ENCODE data around the gene TELO2.

The TELO2 gene

GRCh38 chr16:1533443-1533951 lies 40.3 kb downstream of the TELO2 start, which contains the start of gene TMEM204:
Gene TMEM204 (plus strand): TSS chr16:1533666. CDS start chr16:1534276, 610 bp downstream.
- H3K9me3 ChIP-seq (ENCODE audit: control insufficient read depth, insufficient read depth, low read length): no peaks in the 10 kb centered on the region
- TF ChIP-seq CTCF (IDR thresholded peaks at IDR 0.05; ENCODE audit: low read depth, low read length, poor library complexity, severe bottlenecking) (no peak), EZH2phosphoT487 (IDR thresholded peaks at IDR 0.05; ENCODE audit: borderline replicate concordance, low read length) (no peak)
- no peaks in the 10 kb centered on the region for H4K20me1 ChIP-seq (ENCODE audit: control insufficient read depth, insufficient read depth, low read depth, low read length)
- no peaks in the 10 kb centered on the region for H3K79me2 ChIP-seq (ENCODE audit: control insufficient read depth, low read length)
- no peaks in the 10 kb centered on the region for H3K27me3 ChIP-seq (ENCODE audit: control insufficient read depth, low read length)
- H3K4me2 ChIP-seq (ENCODE audit: low read length): no peak within 1 kb of the TSS
- H3F3A ChIP-seq (ENCODE audit: control insufficient read depth, insufficient read depth): no peaks in the 10 kb centered on the region
- no peaks in the 10 kb centered on the region for H3K9me2 ChIP-seq (replicated peaks; ENCODE audit: control insufficient read depth, low read length)
- H3K27ac ChIP-seq (ENCODE audit: low read depth, low read length): no peak within 1 kb of the TSS
- no peak within 1 kb of the TSS for H3K4me3 ChIP-seq (ENCODE audit: low read length)
- no peaks in the 10 kb centered on the region for H3K36me3 ChIP-seq (ENCODE audit: control insufficient read depth, low read length)
- peaks cover 4% of the 10 kb centered on the region; the same call in 1 of the 2 replicates for H3K4me1 ChIP-seq (ENCODE audit: control insufficient read depth, low read length)

- TF ChIP-seq EZH2phosphoT487 (IDR thresholded peaks at IDR 0.05; ENCODE audit: borderline replicate concordance, low read length) (no peak), CTCF (IDR thresholded peaks at IDR 0.05; ENCODE audit: low read depth, low read length, poor library complexity, severe bottlenecking) (no peak)
- Histone ChIP-seq H3K9me2 (replicated peaks; ENCODE audit: control insufficient read depth, low read length) (no peaks in the 10 kb centered on the region), H3K36me3 (ENCODE audit: control insufficient read depth, low read length) (no peaks in the 10 kb centered on the region), H3F3A (ENCODE audit: control insufficient read depth, insufficient read depth) (no peaks in the 10 kb centered on the region), H3K4me1 (ENCODE audit: control insufficient read depth, low read length) (peaks cover 4% of the 10 kb centered on the region; the same call in 1 of the 2 replicates), H4K20me1 (ENCODE audit: control insufficient read depth, insufficient read depth, low read depth, low read length) (no peaks in the 10 kb centered on the region), H3K4me2 (ENCODE audit: low read length) (no peak overlapping the region), H3K4me3 (ENCODE audit: low read length) (no peak overlapping the region), H3K27ac (ENCODE audit: low read depth, low read length) (no peak overlapping the region), H3K27me3 (ENCODE audit: control insufficient read depth, low read length) (no peaks in the 10 kb centered on the region), H3K9me3 (ENCODE audit: control insufficient read depth, insufficient read depth, low read length) (no peaks in the 10 kb centered on the region), H3K79me2 (ENCODE audit: control insufficient read depth, low read length) (no peaks in the 10 kb centered on the region)
These were observed 41.2 kb downstream of the TELO2 start for GRCh38 chr16:1534021-1535020.

- Histone ChIP-seq H3K9me2 (replicated peaks; ENCODE audit: control insufficient read depth, low read length) (no peaks in the 10 kb centered on the region), H3F3A (ENCODE audit: control insufficient read depth, insufficient read depth) (no peaks in the 10 kb centered on the region), H3K4me2 (ENCODE audit: low read length) (no peak overlapping the region), H3K79me2 (ENCODE audit: control insufficient read depth, low read length) (no peaks in the 10 kb centered on the region), H3K4me3 (ENCODE audit: low read length) (no peak overlapping the region), H3K36me3 (ENCODE audit: control insufficient read depth, low read length) (no peaks in the 10 kb centered on the region), H3K4me1 (ENCODE audit: control insufficient read depth, low read length) (peaks cover 4% of the 10 kb centered on the region; the same call in 1 of the 2 replicates), H3K27me3 (ENCODE audit: control insufficient read depth, low read length) (no peaks in the 10 kb centered on the region), H4K20me1 (ENCODE audit: control insufficient read depth, insufficient read depth, low read depth, low read length) (no peaks in the 10 kb centered on the region), H3K9me3 (ENCODE audit: control insufficient read depth, insufficient read depth, low read length) (no peaks in the 10 kb centered on the region), H3K27ac (ENCODE audit: low read depth, low read length) (no peak overlapping the region)
- TF ChIP-seq EZH2phosphoT487 (IDR thresholded peaks at IDR 0.05; ENCODE audit: borderline replicate concordance, low read length) (no peak), CTCF (IDR thresholded peaks at IDR 0.05; ENCODE audit: low read depth, low read length, poor library complexity, severe bottlenecking) (no peak)
These were observed 42.5 kb downstream of the TELO2 start for GRCh38 chr16:1535391-1536291.
